ENCODE results near the gene TLE6. TPM values are rescaled to one million over a fixed set of nuclear protein-coding genes. Genes with fewer than 3 reads are reported as not detected.

Gene TLE6
- total and polyA plus RNA-seq, 2 of the 13 experiments (the other 11 are each of a cell fraction or from before 2014, with no cell fraction given) = 0.24 to 5.5 TPM

GRCh38 chr19:2998642-2999041 is 21.3 kb downstream of the TLE6 start:
- 93% methylated on average over 11 of the region's 11 CpGs for WGBS (ENCODE audit: low lambda C conversion rate)
- ATAC-seq = no peak
- no peaks in the 10 kb centered on the region for H3K9me3 ChIP-seq (ENCODE audit: low read length)
- no peak overlapping the region for H3K27ac ChIP-seq (ENCODE audit: extremely low read length, insufficient read depth, low read length)
- intact Hi-C loops (cut with micrococcal nuclease; ENCODE audit: unreplicated experiment) = no loop called here
- DNase-seq (ENCODE audit: low spot score) = no peak
- no peaks in the 10 kb centered on the region for H4K20me1 ChIP-seq (ENCODE audit: insufficient read depth, low read length)
- no TSS peak for BruUV-seq (replicated peaks)
- H3K36me3 ChIP-seq (replicated peaks in 1 of 2; ENCODE audit: control insufficient read depth in 1 of 2, insufficient read depth in 2 of 2, low read length in 2 of 2) = no peaks in the 10 kb centered on the region
- TF ChIP-seq, protein P1, sequence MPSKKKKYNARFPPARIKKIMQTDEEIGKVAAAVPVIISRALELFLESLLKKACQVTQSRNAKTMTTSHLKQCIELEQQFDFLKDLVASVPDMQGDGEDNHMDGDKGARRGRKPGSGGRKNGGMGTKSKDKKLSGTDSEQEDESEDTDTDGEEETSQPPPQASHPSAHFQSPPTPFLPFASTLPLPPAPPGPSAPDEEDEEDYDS (CRISPR knock-in tag; IDR thresholded peaks at IDR 0.05) = no peak
- peak; percentile 90 for TF ChIP-seq ZNF768 (CRISPR knock-in tag; IDR thresholded peaks at IDR 0.05)
- H3K4me1 ChIP-seq (ENCODE audit: insufficient read depth, low read length) = no peaks in the 10 kb centered on the region
- in situ Hi-C loops (cut with HindIII; ENCODE audit: extremely low pct_ligation_motif_present, low pct_unique_long_range_greater_than_20kb) = no loop called here
- FAIRE-seq = no peak
- no peak overlapping the region for H3K4me2 ChIP-seq (ENCODE audit: low read depth, low read length)
- H3K4me3 ChIP-seq (replicated peaks in 1 of 3; ENCODE audit: insufficient read depth in 1 of 3, low read depth in 2 of 3, low read length in 3 of 3) = no peak overlapping the region
- no peak overlapping the region for H3K9ac ChIP-seq (ENCODE audit: insufficient read depth, low read depth, low read length)
- no peaks in the 10 kb centered on the region for H3K79me2 ChIP-seq (ENCODE audit: insufficient read depth, low read length)
- peaks cover 0 to 14% of the 10 kb centered on the region in 2 experiments; a peak in 3 of 5 replicates for H3K27me3 ChIP-seq (ENCODE audit: control insufficient read depth in 1 of 2, insufficient read depth in 2 of 2, low read length in 2 of 2)
- ChIA-PET POLR2A (no interaction called here), CTCF (ENCODE audit: low intra/inter-chr PET ratio, low total read pairs) (no interaction called here)
- no peak overlapping the region for H2AFZ ChIP-seq (ENCODE audit: low read length)

GRCh38 chr19:3001235-3001800 is 24.0 kb downstream of the TLE6 start:
- intact Hi-C loops (cut with micrococcal nuclease; ENCODE audit: unreplicated experiment) (no loop called here), in situ Hi-C loops (cut with HindIII; ENCODE audit: extremely low pct_ligation_motif_present, low pct_unique_long_range_greater_than_20kb) (no loop called here)
- ChIA-PET POLR2A (no interaction called here), CTCF (ENCODE audit: low intra/inter-chr PET ratio, low total read pairs) (no interaction called here)
- WGBS (ENCODE audit: low lambda C conversion rate) = 83% methylated on average over 6 of the region's 6 CpGs
- H3K27ac ChIP-seq (ENCODE audit: extremely low read length, insufficient read depth, low read length) = no peak overlapping the region
- H3K9ac ChIP-seq (ENCODE audit: insufficient read depth, low read depth, low read length) = no peak overlapping the region
- no peaks in the 10 kb centered on the region for H3K9me3 ChIP-seq (ENCODE audit: low read length)
- TF ChIP-seq ATF1 (CRISPR knock-in tag; IDR thresholded peaks at IDR 0.05) (no peak), ZNF121 (CRISPR knock-in tag; IDR thresholded peaks at IDR 0.05) (peak; percentile 28; the same call in 1 of the 2 replicates)
- peaks cover 0 to 7% of the 10 kb centered on the region in 2 experiments; a peak in 2 of 5 replicates for H3K27me3 ChIP-seq (ENCODE audit: control insufficient read depth in 1 of 2, insufficient read depth in 2 of 2, low read length in 2 of 2)
- no peaks in the 10 kb centered on the region for H3K79me2 ChIP-seq (ENCODE audit: insufficient read depth, low read length)
- H3K4me2 ChIP-seq (ENCODE audit: low read depth, low read length) = no peak overlapping the region
- ATAC-seq (no peak), DNase-seq (ENCODE audit: low spot score) (no peak), FAIRE-seq (no peak)
- no peaks in the 10 kb centered on the region for H3K36me3 ChIP-seq (replicated peaks in 1 of 2; ENCODE audit: control insufficient read depth in 1 of 2, insufficient read depth in 2 of 2, low read length in 2 of 2)
- H3K4me1 ChIP-seq (ENCODE audit: insufficient read depth, low read length) = no peaks in the 10 kb centered on the region
- no peak overlapping the region for H2AFZ ChIP-seq (ENCODE audit: low read length)
- BruUV-seq (replicated peaks) = no TSS peak
- no peaks in the 10 kb centered on the region for H4K20me1 ChIP-seq (ENCODE audit: insufficient read depth, low read length)
- H3K4me3 ChIP-seq (replicated peaks in 1 of 3; ENCODE audit: insufficient read depth in 1 of 3, low read depth in 2 of 3, low read length in 3 of 3) = no peak overlapping the region

Data from HepG2 (cell line).